Pulmonary artery endothelial cell (primary cell): ENCODE results near the gene ENOX1. TPM values are rescaled to one million over a fixed set of nuclear protein-coding genes. Genes with fewer than 3 reads are reported as not detected.
A peak's percentile ranks its signal among the peaks of the same experiment; 100 is the strongest.

Source experiments
- DNase-seq: peaks from one replicate; pipeline ENCODE4 v3.0.0-alpha.2; 2011; ENCODE audit warnings: low read depth, low spot score
- total RNA-seq: library from RNA; depleted of rRNA; stranded (reverse); fragments of >200 nt; gene quantifications from 2 replicates; pipeline ENCODE4 v1.2.3, GENCODE V29; 2014

Gene ENOX1
- total RNA-seq, 1 donor from 2014 or later, result 7.1 TPM

- DNase-seq, result no peak
Measured at GRCh38 chr13:43324129-43324528, 462.6 kb downstream of the ENOX1 start.

DNA sequence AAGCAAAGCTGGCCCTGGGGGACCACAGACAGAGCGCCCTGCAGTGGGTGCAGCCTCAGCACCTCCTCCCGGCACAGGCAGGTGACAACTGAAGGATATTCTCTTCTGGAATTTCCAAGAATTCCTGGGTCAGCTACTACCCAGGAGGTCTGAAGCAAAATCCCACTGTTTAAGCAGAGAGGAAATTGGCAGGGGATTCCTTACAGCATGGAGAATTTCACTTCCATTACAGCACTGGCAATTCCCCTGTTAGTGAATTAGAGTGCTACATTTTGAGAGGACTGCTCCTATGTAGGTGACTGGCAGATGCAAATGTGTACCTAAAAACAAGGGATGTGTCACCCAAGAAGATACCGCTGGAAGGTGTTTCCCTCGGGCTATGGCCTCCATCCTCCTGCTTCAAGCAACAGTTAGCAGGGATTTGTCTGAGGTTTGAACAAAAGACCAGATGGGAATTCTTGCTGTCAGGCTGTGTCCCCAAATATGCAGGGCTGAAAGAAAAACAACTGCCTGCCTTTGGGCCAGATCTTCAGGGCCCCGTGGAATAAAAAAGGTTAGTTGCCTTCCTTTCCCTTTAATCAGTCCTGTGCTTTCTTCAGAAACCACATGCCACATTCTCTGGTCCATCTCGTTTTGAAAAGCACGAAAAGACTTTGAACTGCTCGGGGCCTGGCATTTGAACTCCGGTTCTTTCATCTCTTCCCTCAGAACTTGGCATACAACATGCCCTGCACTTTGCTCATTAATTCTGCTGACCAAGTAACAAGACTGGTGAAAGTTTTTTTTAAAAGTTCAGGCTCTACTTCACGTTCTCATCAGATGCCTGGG lies 466.9 kb downstream of the ENOX1 start:
- DNase-seq, result no peak

DNA sequence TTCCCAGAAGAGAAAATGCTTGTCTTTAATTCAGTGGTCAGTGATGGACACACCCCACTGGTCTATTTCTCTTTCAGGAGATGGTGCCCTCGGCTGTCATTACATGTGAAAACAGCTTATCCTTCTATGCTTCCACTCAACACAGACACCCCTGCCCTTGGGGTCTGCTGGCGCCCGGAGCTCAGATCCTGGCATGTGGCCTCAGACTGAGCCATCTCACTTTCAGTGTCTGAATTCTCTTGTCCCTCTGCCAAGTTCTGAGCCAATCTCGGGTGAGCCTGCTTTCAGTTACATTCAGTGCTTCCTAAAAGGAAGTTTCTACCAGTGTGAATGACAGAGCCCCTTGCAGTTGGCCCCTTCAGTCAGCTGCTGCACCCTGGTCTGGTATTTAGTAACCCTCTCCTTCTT lies 469.8 kb downstream of the ENOX1 start:
- no peak for DNase-seq

GRCh38 chr13:43316281-43316680 lies 470.5 kb downstream of the ENOX1 start:
- DNase-seq, result no peak

GRCh38 chr13:43315522-43315921 lies 471.2 kb downstream of the ENOX1 start:
- DNase-seq, result no peak

GRCh38 chr13:43309311-43309710 lies 477.5 kb downstream of the ENOX1 start:
- DNase-seq, result no peak

- no peak for DNase-seq
Measured at GRCh38 chr13:43307921-43308433, 478.8 kb downstream of the ENOX1 start.

- no peak for DNase-seq
Measured at GRCh38 chr13:43307221-43307920, 479.4 kb downstream of the ENOX1 start.

DNA sequence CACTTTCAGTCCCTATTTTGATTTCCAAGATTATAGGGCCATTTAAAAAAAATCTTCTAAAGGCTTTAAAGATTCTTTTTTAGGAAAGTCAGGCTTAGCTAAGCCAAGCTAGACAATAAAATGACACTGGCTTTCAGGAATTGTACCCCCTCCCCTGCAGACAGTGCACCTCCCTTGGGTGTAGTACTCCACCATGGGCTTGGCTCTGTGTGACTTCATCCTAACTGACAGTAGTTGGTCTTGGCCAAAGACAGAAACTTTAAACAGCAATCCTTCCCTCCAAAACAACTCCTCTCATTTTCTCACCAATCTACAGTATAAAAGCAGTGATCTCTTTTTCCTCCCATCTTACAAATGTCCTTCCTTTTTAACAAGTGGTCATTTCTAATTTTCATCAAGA lies 480.4 kb downstream of the ENOX1 start:
- DNase-seq, result no peak

GRCh38 chr13:43305416-43305815 lies 481.4 kb downstream of the ENOX1 start:
- DNase-seq, result peak; percentile 56

DNA sequence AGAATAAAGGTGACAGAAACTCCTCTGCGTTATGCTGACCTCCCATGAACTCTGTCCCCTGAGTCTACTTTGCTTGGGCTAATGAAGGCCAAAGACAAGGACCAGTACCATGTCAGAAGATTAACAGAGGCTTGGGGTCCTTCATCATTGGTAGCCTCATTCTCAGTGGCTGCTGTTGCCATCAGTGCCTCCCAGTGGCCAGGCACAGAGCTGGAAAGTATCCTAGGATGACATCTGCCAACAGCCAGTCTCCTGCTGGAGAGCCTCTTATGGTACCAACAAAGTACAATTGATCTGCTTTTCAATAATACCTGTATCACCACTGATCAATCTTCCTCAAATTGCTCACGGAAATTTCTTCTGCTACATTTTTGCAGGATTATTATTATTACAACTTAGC lies 481.8 kb downstream of the ENOX1 start:
- DNase-seq, result no peak

DNA sequence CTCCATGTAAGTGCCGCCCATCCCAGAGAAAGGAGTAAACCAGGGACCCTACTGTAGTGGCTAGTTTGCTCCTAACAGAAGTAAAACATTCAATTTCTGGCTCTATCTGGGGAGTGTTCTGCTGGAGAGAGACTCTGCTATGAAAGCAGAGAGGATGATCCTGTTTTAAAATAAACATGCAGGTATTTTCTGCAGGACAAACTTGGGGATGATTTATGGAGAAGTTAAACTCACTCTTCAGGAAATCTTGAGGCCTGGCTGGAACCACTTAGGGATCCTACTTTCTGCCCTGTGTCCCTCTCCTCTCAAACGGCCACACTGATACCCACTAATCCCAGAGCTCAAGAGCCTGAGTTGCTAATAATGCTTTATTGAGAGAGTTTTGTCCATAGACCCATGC lies 482.3 kb downstream of the ENOX1 start:
- no peak for DNase-seq

- DNase-seq, result peak; percentile 47
Measured at GRCh38 chr13:43303033-43303729, 483.6 kb downstream of the ENOX1 start.

DNA sequence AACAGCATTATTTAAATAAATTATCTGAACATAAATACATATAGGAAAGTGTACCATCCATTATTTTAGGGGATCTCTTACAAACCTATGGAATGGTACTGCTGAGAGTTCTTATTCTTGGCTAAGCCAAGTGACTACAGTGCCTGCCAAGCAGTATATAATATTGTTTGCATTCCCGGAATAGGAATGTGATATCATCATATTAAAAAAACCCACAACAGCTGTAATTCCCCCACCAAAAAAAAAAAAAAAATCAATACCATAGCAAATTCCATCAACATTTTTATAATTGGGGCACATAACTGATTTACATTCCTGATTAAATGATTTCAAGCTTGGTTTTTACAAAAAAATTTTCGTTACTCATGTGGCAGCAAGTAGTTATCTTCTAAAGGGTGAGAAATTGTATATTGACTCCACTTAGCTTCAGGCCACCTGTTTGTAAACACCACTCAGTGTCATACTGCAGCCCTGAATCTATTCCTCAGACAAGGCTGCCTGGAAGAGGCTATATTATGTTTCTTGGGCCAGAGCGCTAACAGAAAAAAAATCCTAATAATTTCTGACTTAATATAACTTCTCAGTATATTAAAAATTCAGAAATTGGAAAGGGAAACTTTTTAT lies 485.3 kb downstream of the ENOX1 start:
- no peak for DNase-seq

DNA sequence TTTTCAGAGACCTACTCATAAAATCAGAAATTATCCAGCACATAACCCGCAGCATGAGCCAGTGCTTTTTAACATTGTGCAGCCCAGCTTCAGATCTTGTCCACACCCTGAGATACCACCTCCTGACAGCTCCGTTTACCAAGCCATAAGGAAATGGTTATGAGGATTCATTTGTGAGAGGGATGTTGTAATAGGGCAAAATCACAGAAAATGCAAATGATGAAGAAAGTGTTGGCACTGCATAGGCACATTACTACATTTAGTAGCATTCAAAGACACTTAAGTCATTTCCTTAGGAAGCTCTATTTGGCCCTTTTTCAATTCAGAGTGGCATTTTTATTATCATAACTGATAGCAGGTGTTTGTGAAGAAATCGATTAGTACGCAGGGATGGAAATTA lies 485.9 kb downstream of the ENOX1 start:
- no peak for DNase-seq

DNA sequence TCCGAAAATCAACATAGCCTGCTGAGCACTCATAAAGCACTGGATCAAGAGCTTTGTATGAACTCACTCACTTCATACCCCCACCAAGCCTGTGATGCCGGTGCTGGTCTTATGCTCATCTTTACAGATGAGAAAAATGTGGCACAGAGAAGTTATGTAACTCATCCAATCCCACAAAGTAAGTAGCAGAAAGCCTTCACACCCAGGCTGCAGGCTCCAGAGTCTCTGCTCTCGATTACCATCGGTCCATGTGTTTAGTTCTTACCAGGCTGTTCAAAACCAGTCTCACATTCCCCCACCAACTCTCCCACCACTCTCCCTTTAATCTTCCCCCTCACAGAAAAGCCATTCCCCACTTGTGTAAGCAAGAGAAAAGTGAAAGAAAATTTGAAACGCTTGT lies 487.4 kb downstream of the ENOX1 start:
- DNase-seq, result no peak

DNA sequence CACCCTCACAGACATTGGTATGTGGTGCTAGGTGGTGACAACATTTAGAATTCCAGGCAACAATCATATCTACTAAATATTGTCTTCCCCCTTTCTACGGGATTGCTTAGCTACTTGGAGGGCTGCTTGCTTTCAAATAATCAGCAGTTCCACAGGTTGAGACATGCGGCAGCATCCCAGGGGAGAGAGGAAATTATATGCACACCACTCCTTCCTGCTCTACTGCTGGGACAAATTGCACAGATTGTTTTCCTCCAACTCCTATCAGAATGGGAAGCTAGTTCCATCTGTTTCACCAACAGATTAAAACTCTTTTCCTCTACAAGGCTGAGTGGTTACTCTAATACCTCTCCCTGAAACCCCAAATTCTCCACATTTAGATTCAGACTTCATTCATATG lies 488.0 kb downstream of the ENOX1 start:
- no peak for DNase-seq

- no peak for DNase-seq
Measured at GRCh38 chr13:43297967-43298678, 488.6 kb downstream of the ENOX1 start.

- DNase-seq, result no peak
Measured at GRCh38 chr13:43295825-43296564, 490.8 kb downstream of the ENOX1 start.

DNA sequence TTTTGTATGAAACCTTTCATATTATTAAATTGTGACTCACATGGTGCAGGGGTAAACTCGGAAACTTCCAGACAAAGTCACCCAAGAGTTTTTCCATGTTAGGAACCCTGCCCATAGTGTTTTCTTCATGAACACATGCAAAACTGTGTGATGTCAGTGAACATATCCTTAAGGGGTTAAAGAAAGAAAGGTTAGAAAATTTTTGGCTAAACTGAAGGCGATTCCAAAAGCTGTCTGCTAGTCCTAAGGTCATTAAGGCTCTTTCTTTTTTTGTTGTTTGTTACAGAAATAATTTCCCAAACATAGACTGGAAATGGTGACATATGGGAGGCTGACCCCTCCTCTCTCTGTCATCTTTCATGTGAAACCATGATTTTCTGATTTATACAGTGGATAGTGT lies 491.5 kb downstream of the ENOX1 start:
- no peak for DNase-seq
